ENCODE results near the gene GALNT11.

The GALNT11 gene

DNA sequence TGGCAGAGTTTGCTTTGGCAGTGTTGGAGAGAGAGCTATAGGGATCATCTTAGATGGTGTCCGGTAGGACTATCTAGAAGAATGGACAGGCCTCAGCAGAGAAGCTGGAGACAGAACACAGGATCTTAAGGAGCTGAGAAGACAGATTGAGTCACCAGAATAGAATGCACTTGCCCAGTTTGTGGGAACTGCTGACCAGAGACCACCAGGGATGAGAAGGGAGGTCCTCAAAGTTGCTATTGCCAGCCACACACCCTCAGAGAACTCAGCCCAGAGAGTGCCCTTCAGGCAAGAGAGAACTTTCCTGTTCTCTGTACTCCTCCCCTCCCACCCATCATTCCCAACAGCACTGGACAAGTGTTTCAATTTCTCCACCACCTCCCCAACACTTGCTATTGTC, 25.3 kb upstream of the GALNT11 start:
- Histone ChIP-seq H3K4me3 (replicated peaks; ENCODE audit: insufficient read depth, low read length) (no peak overlapping the region), H3K27me3 (ENCODE audit: insufficient read depth, poor library complexity, severe bottlenecking) (no peaks in the 10 kb centered on the region), H3K27ac (replicated peaks) (no peak overlapping the region)
- no peak for DNase-seq (ENCODE audit: low read depth in 1 of 2, low spot score in 1 of 2)
- TF ChIP-seq, protein P1, sequence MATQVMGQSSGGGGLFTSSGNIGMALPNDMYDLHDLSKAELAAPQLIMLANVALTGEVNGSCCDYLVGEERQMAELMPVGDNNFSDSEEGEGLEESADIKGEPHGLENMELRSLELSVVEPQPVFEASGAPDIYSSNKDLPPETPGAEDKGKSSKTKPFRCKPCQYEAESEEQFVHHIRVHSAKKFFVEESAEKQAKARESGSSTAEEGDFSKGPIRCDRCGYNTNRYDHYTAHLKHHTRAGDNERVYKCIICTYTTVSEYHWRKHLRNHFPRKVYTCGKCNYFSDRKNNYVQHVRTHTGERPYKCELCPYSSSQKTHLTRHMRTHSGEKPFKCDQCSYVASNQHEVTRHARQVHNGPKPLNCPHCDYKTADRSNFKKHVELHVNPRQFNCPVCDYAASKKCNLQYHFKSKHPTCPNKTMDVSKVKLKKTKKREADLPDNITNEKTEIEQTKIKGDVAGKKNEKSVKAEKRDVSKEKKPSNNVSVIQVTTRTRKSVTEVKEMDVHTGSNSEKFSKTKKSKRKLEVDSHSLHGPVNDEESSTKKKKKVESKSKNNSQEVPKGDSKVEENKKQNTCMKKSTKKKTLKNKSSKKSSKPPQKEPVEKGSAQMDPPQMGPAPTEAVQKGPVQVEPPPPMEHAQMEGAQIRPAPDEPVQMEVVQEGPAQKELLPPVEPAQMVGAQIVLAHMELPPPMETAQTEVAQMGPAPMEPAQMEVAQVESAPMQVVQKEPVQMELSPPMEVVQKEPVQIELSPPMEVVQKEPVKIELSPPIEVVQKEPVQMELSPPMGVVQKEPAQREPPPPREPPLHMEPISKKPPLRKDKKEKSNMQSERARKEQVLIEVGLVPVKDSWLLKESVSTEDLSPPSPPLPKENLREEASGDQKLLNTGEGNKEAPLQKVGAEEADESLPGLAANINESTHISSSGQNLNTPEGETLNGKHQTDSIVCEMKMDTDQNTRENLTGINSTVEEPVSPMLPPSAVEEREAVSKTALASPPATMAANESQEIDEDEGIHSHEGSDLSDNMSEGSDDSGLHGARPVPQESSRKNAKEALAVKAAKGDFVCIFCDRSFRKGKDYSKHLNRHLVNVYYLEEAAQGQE (IDR thresholded peaks at IDR 0.05; ENCODE audit: insufficient replicate concordance, low read depth): no peak
- TF ChIP-seq GABPA (IDR thresholded peaks at IDR 0.05; ENCODE audit: low read depth) (no peak), SPI1 (IDR thresholded peaks at IDR 0.05; ENCODE audit: borderline replicate concordance, low read depth) (no peak), POLR2AphosphoS5 (IDR thresholded peaks at IDR 0.05; ENCODE audit: low read depth) (no peak)
- TF ChIP-seq, protein P2, sequence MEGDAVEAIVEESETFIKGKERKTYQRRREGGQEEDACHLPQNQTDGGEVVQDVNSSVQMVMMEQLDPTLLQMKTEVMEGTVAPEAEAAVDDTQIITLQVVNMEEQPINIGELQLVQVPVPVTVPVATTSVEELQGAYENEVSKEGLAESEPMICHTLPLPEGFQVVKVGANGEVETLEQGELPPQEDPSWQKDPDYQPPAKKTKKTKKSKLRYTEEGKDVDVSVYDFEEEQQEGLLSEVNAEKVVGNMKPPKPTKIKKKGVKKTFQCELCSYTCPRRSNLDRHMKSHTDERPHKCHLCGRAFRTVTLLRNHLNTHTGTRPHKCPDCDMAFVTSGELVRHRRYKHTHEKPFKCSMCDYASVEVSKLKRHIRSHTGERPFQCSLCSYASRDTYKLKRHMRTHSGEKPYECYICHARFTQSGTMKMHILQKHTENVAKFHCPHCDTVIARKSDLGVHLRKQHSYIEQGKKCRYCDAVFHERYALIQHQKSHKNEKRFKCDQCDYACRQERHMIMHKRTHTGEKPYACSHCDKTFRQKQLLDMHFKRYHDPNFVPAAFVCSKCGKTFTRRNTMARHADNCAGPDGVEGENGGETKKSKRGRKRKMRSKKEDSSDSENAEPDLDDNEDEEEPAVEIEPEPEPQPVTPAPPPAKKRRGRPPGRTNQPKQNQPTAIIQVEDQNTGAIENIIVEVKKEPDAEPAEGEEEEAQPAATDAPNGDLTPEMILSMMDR (IDR thresholded peaks at IDR 0.05; ENCODE audit: insufficient read depth, low read length): no peak

DNA sequence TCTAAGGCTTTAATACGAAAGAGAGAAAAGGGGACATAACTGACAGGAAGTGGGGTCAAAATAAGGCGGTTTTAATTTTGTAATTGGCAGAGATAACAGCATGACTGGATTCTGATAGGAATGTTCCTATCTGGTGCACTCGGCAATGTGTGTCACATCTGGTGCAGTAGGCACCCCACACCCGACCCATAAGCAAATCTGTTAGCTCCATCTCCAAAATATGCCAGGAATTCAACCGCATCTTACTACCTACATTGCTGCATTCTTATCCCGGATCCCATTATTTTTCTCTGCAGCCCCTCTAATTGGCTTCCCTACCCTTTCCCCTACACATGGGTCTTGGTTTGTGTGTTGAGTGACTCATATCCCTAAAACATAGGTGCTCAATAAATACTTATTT, 19.1 kb upstream of the GALNT11 start:
- H3K27ac ChIP-seq (replicated peaks): no peak overlapping the region
- no peak for TF ChIP-seq GABPA (IDR thresholded peaks at IDR 0.05; ENCODE audit: low read depth)
- TF ChIP-seq, protein P2 (IDR thresholded peaks at IDR 0.05; ENCODE audit: insufficient read depth, low read length): no peak
- no peak for TF ChIP-seq POLR2AphosphoS5 (IDR thresholded peaks at IDR 0.05; ENCODE audit: low read depth)
- H3K4me3 ChIP-seq (replicated peaks; ENCODE audit: insufficient read depth, low read length): no peak overlapping the region

DNA sequence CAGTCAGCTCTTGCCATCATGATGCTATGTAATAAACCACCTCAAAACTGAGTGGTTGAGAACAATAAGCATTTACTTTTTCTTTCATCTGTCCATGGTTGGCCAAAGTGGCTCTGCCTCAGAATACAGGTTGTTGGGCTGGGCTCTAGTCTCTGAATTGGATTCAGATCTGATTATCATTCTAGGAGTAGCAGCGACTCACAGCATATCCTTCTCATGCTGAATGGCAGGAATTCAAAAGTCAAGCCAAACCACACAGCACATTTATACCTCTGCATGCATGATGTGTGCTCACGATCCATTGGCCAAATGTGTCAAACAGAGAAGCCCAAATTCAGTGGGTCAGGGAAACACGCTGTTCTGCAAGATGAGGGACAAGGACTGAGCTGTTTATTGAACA, 13.6 kb upstream of the GALNT11 start:
- TF ChIP-seq, protein P2 (IDR thresholded peaks at IDR 0.05; ENCODE audit: insufficient read depth, low read length): no peak
- no peak overlapping the region for H3K27ac ChIP-seq (replicated peaks)
- no peak overlapping the region for H3K4me3 ChIP-seq (replicated peaks; ENCODE audit: insufficient read depth, low read length)
- DNase-seq (ENCODE audit: low read depth in 1 of 2, low spot score in 1 of 2): no peak
- no peaks in the 10 kb centered on the region for H3K27me3 ChIP-seq (ENCODE audit: insufficient read depth, poor library complexity, severe bottlenecking)

More for the DNA sequence above, 19.1 kb upstream of the GALNT11 start:
- DNase-seq (ENCODE audit: low read depth in 1 of 2, low spot score in 1 of 2): no peak
- H3K27me3 ChIP-seq (ENCODE audit: insufficient read depth, poor library complexity, severe bottlenecking): no peaks in the 10 kb centered on the region

DNA sequence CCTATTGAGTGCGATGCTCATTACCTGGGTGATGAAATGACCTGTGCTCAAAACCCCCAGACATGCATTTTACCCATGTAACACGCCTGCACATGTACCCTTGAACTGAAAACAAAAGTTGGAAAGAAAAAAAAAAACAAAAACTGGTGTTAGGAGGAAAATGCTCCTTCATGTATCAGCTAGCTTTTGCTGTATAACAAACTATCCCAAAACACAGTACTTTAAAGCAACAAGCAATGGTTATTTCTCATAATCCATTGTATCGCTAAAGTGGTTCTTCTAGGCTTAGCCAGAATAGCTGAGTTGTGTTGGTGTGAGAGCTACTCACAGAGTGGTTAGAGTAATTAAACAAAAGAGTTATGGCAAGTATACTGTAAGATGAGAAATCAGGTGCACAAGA, 12.2 kb upstream of the GALNT11 start:
- Histone ChIP-seq H3K4me3 (replicated peaks; ENCODE audit: insufficient read depth, low read length) (no peak overlapping the region), H3K27me3 (ENCODE audit: insufficient read depth, poor library complexity, severe bottlenecking) (no peaks in the 10 kb centered on the region), H3K27ac (replicated peaks) (no peak overlapping the region)
- DNase-seq (ENCODE audit: low read depth in 1 of 2, low spot score in 1 of 2): no peak
- TF ChIP-seq, protein P2 (IDR thresholded peaks at IDR 0.05; ENCODE audit: insufficient read depth, low read length): no peak
- no peak for TF ChIP-seq GABPA (IDR thresholded peaks at IDR 0.05; ENCODE audit: low read depth)
- TF ChIP-seq, protein P1 (IDR thresholded peaks at IDR 0.05; ENCODE audit: insufficient replicate concordance, low read depth): no peak
- no peak for TF ChIP-seq SPI1 (IDR thresholded peaks at IDR 0.05; ENCODE audit: borderline replicate concordance, low read depth)
- TF ChIP-seq POLR2AphosphoS5 (IDR thresholded peaks at IDR 0.05; ENCODE audit: low read depth): no peak
